Measurements from ENCODE around the gene CXorf66. TPM values are rescaled to one million over a fixed set of nuclear protein-coding genes. Genes with fewer than 3 reads are reported as not detected.

CXorf66 gene
- total RNA-seq, 1 experiment from 2014 or later: not detected

GRCh38 chrX:139972629-139973624, 7.6 kb upstream of the CXorf66 start:
- ChIA-PET POLR2A (no interaction called here), CTCF (no interaction called here)
- DNase-seq: no peak
- Mint-ChIP-seq H3K9me3 (ENCODE audit: unreplicated experiment) (peaks cover 8% of the 10 kb centered on the region), H3K4me3 (ENCODE audit: unreplicated experiment) (no peak overlapping the region), H3K27ac (ENCODE audit: unreplicated experiment) (no peak overlapping the region), H3K4me1 (ENCODE audit: low read depth, unreplicated experiment) (no peaks in the 10 kb centered on the region), H3K36me3 (ENCODE audit: insufficient read depth, unreplicated experiment) (no peaks in the 10 kb centered on the region), H3K27me3 (ENCODE audit: insufficient read depth, unreplicated experiment) (no peaks in the 10 kb centered on the region)
- Histone ChIP-seq H3K27me3 (replicated peaks; ENCODE audit: control insufficient read depth, insufficient read depth, low read length) (no peaks in the 10 kb centered on the region), H3K4me1 (no peaks in the 10 kb centered on the region), H3K36me3 (ENCODE audit: control insufficient read depth, insufficient read depth, low read length) (no peaks in the 10 kb centered on the region), H3K4me3 (ENCODE audit: low read depth, low read length) (no peak overlapping the region), H3K9me3 (no peaks in the 10 kb centered on the region)
- intact Hi-C loops (cut with micrococcal nuclease; ENCODE audit: unreplicated experiment): loop anchor here (10.0 kb wide), 1 partner anchor 1198 kb away; no protein-coding TSS in a partner anchor
- no peak for TF ChIP-seq CTCF (IDR thresholded peaks at IDR 0.05; ENCODE audit: insufficient read depth in 1 of 2, low read depth in 1 of 2, low read length in 1 of 2, severe bottlenecking in 1 of 2, unreplicated experiment in 1 of 2)
- no TSS peak for BruUV-seq (replicated peaks)

GRCh38 chrX:139972113-139972512, 6.8 kb upstream of the CXorf66 start:
- ChIA-PET POLR2A (no interaction called here), CTCF (no interaction called here)
- H3K4me1 ChIP-seq: no peaks in the 10 kb centered on the region
- no peaks in the 10 kb centered on the region for H3K4me1 Mint-ChIP-seq (ENCODE audit: low read depth, unreplicated experiment)
- peaks cover 8% of the 10 kb centered on the region for H3K9me3 Mint-ChIP-seq (ENCODE audit: unreplicated experiment)
- no TSS peak for BruUV-seq (replicated peaks)
- H3K4me3 ChIP-seq (ENCODE audit: low read depth, low read length): no peak overlapping the region
- H3K36me3 ChIP-seq (ENCODE audit: control insufficient read depth, insufficient read depth, low read length): no peaks in the 10 kb centered on the region
- DNase-seq: no peak
- H3K27ac Mint-ChIP-seq (ENCODE audit: unreplicated experiment): no peak overlapping the region
- TF ChIP-seq CTCF (IDR thresholded peaks at IDR 0.05; ENCODE audit: insufficient read depth in 1 of 2, low read depth in 1 of 2, low read length in 1 of 2, severe bottlenecking in 1 of 2, unreplicated experiment in 1 of 2): no peak
- no peak overlapping the region for H3K4me3 Mint-ChIP-seq (ENCODE audit: unreplicated experiment)
- intact Hi-C loops (cut with micrococcal nuclease; ENCODE audit: unreplicated experiment): loop anchor here (10.0 kb wide), 1 partner anchor 1197 kb away; no protein-coding TSS in a partner anchor
- peaks cover 3% of the 10 kb centered on the region for H3K27me3 Mint-ChIP-seq (ENCODE audit: insufficient read depth, unreplicated experiment)
- H3K27me3 ChIP-seq (replicated peaks; ENCODE audit: control insufficient read depth, insufficient read depth, low read length): no peaks in the 10 kb centered on the region
- H3K9me3 ChIP-seq: no peaks in the 10 kb centered on the region
- H3K36me3 Mint-ChIP-seq (ENCODE audit: insufficient read depth, unreplicated experiment): no peaks in the 10 kb centered on the region

GRCh38 chrX:139971394-139971749, 6.1 kb upstream of the CXorf66 start:
- no peaks in the 10 kb centered on the region for H3K36me3 Mint-ChIP-seq (ENCODE audit: insufficient read depth, unreplicated experiment)
- DNase-seq: no peak
- ChIA-PET POLR2A (no interaction called here), CTCF (no interaction called here)
- H3K4me1 Mint-ChIP-seq (ENCODE audit: low read depth, unreplicated experiment): no peaks in the 10 kb centered on the region
- H3K9me3 Mint-ChIP-seq (ENCODE audit: unreplicated experiment): peaks cover 5% of the 10 kb centered on the region
- no peaks in the 10 kb centered on the region for H3K9me3 ChIP-seq
- H3K4me3 Mint-ChIP-seq (ENCODE audit: unreplicated experiment): no peak overlapping the region
- no peak overlapping the region for H3K4me3 ChIP-seq (ENCODE audit: low read depth, low read length)
- no peak for TF ChIP-seq CTCF (IDR thresholded peaks at IDR 0.05; ENCODE audit: insufficient read depth in 1 of 2, low read depth in 1 of 2, low read length in 1 of 2, severe bottlenecking in 1 of 2, unreplicated experiment in 1 of 2)
- H3K27me3 ChIP-seq (replicated peaks; ENCODE audit: control insufficient read depth, insufficient read depth, low read length): no peaks in the 10 kb centered on the region
- H3K36me3 ChIP-seq (ENCODE audit: control insufficient read depth, insufficient read depth, low read length): no peaks in the 10 kb centered on the region
- BruUV-seq (replicated peaks): no TSS peak
- H3K4me1 ChIP-seq: no peaks in the 10 kb centered on the region
- H3K27me3 Mint-ChIP-seq (ENCODE audit: insufficient read depth, unreplicated experiment): peaks cover 3% of the 10 kb centered on the region
- intact Hi-C loops (cut with micrococcal nuclease; ENCODE audit: unreplicated experiment): loop anchor here (10.0 kb wide), 1 partner anchor 1197 kb away; no protein-coding TSS in a partner anchor
- no peak overlapping the region for H3K27ac Mint-ChIP-seq (ENCODE audit: unreplicated experiment)

All from Caco-2 (cell line).